CD4-positive, alpha-beta T cell treated with Interleukin-15 for 1 hour (primary cell): ENCODE results near the gene NXN.
"Not testable (repeated sequence)": the region's sequence is repeated elsewhere in the genome, so short reads cannot be mapped to it uniquely, and the experiment has no call there.

Experiments
- DNase-seq: peaks from one replicate; pipeline ENCODE4 v3.0.0-alpha.2; 2020

Gene NXN

DNA sequence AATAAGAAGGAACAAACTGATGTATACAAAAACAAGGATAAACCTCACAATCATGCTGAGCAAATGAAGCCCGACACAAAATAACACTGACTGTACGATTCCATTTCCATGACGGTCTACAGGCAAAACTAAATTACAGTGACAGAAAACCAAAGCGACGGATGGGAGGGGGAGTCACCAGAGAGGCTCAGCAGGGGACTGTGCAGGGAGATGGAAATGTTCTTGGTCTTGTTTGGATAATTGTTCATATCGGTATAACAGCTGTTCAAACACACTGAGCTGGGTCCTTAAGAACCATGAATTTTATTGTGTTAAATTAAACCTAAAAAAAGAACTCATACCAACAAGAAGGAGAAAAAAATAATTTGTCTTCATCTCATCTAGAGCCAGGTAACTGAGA, 97.8 kb downstream of the NXN start:
- DNase-seq: no peak

DNA sequence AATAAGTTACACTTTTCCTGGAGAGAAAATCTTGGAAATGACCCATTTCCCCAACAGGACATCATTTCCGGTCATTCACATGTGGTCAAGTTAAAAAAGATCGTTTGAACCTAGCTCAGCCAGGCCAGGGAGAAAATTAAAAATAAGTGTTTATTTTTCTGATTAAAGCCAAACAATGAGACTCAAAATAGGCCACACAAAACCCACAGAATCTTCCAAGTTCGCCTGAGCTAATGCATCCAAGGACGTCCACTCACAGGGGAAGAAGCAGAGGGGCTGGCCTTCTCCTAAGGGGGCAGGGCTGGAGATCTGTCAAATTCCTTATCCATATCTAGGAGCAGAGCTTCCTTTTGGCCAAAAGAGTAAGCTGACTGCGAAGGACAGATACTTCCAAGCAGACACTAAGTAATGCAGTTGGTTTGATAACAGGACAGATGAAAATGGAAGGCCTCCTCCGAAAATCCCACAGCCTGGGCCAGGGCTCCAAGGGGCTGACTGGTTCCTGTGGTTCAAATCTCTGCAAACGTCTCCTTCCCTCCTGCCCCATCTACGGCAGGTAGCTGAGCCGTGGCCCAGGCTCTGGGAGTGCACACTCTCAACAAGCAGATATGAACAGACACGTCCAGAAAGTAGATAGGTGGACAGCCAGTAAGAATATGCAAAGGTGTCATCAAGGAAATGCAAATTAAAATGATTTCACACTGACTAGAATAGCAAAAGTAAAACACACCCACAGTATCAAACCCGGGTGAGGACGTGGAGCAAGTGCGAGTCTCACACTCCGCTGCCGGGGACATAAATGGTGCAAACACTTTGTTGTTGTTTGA, 98.9 kb downstream of the NXN start:
- DNase-seq: no peak

DNA sequence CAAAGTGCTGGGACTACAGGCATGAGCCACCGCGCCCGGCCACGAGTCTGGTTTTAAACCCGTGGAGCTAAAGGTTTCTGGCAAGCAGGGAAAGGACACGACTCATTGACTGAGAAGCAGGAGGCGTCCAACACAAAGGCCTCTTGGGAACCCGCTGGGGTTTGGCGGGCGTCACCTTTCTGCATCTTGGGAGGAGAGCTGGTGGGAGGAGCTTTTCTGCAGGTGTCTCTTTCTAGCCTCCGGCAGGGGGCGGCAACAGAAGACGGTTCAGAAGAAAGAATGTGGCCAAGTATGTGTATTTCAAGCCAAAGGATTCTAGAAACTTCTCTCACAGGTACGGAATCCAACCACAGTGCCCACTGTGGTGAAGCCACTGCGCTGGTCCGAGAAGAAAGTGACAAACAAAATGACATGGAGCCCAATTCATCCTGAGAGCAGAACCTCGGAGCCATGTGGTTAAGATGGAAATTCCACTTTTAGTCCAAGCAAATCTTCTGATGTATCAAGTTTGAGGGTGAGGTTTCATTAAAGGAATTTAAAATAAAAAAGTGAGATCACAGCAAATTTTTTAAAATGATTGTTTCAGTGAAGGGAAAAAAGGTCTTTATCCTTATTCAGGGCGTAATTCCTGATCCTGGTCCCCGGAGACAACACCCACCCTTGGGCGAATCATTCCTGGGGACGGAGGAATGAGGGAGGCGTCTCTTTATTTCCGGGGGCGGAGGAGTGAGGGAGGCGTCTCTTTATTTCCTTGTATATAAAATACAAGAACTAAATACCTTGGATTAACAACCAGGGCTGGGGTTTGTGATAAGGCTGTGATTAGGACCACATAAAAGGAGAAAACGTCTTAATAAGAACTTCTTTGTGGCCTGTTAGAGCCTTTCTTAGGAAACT, 99.8 kb downstream of the NXN start:
- peak; percentile 69 for DNase-seq

DNA sequence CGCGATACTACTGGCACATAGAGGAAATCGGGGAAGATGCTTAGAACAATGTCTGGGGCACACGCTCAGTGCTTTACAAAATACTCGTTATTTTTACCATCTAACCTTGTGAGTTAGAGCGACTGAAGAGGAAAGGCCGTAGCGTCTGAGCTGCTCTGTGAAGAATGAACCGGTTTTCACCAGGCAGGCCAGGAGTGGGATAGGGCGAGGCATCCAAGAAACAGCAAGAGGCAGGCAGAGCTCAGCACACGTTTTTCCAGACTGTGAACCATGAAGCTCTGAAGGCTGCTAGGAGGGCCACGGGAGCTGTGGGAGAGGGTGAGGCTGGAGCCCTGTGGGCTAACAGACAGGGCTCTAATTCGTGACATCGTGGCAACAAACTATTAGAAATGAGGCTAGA, 101.9 kb downstream of the NXN start:
- no peak for DNase-seq

DNA sequence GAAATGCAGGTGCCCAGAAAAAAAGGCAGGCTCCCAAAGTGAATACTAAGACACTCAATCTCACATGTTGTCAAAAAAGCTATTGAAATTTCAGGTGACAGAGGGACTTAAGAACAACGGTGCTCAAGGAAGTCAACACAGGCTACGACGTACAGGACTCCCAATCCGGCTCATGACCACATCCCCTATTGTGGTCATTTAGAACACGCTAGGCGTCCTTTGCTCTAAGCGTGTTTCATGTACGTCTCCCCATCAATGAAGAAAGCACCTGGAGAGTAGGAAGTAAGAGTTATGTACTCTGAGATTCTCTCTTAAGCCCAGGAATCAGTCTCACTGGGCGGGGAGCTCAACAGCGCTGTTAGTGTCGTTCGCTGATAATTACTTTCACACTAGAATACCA, 103.3 kb downstream of the NXN start:
- DNase-seq: no peak

DNA sequence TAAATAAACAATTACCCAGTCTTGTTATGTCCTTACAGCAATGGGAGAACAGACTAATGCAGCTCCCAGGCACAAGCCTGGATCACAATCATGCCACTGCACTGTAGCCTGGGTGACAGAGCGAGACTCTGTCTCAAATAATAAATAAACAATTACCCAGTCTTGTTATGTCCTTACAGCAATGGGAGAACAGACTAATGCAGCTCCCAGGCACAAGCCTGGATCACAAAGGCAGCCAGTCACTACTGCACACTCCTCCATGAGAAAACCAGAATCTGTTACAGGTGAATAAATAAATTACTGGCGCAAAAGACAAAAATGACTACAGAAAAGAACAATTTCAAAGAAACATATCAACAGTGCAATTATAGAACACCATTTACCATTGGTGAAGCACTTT, 105.0 kb downstream of the NXN start:
- not testable (repeated sequence) for DNase-seq

DNA sequence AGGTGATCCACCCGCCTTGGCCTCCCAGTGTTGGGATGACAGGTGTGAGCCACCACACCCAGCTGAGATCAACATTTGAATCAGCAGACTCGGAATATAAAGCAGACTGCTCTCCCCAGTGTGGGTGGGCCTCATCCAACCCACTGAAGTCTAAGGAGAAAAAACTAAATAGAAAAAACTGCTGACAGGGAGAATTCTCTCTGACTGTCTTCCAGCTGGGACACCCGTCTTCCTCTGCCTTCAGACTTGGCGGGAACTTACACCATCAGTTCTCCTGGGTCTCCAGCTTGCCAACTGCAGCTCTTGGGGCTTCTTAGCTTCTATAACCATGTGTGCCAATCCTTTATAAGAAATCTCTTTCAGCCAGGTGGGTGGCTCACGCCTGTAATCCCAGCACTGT, 106.7 kb downstream of the NXN start:
- DNase-seq: no peak

DNA sequence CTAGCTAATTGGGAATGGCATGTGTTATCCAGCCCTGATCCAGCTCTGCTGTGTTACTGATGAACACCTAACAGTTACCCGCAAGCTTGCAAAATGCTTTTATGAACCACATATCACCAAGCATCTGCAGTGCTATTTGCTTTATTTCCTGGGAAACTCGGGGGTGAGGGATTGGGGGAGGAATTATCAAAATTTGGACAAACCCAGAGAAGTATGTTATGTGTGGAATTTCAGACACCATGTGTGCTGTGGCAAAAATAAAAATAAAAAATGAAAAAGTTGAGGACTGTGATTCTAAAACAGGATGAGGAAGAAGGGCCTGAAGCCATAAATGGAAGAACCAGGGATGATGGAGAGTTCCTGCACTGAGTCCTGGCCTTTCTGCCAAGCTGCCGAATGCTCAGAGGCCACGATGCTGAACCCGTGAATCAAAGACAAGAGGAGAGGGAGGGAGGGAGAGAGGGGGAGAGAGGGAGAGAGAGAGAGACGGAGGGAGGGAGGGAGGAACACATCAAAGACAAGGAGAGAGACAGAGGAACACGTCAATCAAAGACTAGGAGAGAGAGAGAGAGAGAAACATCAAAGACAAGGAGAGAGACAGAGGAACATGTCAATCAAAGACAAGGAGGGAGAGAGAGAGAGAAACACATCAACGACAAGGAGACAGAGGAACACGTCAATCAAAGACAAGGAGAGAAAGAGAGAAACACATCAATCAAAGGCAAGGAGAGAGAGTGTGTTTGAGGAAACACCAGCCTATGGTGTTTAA, 107.6 kb downstream of the NXN start:
- no peak for DNase-seq

DNA sequence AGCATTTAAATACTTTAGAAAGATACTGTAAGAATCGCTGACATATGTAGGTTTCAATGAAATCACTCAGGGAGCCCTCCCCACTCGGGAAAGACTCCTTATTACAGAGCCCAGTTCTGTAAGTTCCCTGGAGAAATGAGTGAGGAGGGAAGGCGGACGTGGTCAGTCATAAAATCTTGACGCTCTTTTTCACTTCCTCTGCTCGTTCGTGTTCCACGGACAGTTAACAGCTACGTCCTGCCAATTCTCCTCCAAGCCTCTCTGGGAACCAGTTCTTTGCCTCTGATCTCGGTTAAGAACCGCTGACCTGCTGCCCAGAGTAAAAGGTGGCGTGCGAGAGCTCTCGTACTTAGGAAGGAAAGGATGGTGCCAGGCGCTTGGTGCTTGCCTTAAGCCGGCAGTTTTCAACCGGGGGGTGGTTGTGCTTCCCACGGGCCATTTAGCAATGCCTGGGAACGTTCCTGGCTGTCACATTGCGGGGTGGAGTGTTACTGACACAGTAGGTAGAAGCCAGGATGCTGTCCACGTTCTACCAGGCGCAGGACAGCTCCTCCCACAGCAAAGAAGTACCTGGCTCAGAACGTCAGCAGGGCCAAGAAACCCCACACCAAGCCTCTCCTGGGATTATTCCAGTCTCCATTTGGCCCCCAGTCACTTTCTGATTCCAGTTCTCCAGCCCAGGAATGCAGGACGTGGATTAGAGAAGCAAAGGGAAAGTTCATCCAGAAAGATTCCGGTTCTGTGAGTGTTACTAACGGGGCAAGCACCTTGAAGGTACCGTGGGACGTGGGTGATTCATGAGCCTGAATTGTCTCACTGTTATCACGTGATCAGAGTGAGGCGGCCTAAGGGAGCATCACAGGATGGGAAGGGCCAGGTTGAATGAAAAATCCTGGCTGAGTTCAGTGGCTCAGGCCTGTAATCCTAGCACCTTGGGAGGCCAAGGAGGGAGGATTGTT, 109.7 kb downstream of the NXN start:
- no peak for DNase-seq

DNA sequence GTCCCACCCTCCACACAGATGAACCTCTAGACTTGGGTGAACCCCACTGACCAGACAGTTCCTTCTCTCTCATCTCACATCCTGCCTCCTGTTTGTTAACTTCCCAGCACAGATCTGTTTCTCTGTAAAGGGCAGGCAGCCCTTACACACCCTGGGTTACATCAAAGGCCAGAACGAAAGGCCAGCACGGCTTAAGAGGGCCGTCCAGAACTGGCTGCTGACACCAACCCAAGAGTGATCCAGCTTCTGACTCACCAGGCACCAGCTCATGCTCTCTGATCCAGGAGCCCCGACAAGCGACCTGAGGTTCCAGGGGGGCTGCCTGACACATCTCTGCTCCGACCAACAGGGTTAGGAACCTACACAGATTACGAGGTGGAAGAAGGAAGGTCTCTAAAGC, 110.5 kb downstream of the NXN start:
- DNase-seq: no peak

DNA sequence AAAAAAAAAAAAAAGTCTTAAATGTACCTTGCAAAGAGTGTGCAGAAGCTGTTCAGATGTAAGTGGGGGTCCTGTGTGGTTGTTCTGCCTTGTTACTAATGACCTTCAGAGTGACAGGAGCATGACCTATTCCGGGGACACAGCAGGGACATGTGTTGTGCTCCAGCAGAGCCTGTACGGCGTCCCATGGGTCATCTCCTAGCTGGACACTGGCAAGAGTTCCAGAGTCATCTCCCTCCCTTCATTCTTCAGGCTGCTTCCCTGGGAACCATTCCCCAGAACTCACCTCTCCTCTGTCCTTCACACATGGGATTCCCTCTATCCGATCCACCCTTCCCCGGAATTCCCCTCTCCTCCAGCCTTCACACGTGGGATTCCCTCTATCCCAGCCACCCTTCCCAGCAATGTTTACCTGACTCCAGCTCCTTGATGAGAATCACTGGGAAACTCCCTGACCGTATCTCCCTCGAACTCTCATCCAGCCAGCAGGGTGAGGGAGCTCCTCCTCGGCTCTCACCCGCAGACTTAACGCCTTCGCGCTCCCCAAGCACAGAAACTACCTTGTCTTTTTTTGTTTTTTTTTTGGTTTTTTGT, 111.6 kb downstream of the NXN start:
- DNase-seq: no peak

DNA sequence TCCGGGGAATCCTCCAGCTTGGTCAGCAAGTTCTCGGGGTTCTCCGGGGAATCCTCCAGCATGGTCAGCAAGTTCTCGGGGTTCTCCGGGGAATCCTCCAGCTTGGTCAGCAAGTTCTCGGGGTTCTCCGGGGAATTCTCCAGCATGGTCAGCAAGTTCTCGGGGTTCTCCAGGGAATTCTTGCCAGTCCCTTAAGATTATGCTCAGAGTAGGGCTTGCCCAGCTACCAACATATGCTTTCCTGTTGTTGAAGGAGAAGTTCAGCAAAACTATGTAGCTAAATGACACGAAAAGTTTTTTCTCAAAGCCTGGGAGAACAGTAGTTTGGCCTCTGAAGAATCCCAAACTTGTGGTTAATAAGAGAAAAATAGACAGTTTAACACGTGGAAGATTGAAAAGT, 112.3 kb downstream of the NXN start:
- DNase-seq: not testable (repeated sequence)

DNA sequence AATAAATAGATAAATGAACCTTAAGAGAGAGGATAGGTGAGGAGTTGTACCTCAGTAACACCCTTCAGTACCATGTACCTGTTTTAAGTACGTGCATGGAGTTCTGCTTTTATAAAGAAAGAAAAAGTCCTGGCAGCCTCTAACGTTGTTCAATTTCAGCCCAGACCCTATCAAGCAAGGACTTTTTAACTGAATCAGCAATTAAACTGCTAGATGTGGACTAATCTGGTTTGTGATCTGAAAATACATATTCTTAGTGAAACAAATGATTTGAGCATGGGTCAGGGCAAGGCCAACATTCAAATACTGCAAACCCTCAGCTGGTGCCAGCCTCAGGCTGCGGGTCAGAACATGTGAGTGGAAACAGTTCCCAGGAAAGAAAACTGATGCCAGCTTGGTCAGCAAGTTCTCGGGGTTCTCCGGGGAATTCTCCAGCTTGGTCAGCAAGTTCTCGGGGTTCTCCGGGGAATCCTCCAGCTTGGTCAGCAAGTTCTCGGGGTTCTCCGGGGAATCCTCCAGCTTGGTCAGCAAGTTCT, 112.9 kb downstream of the NXN start:
- DNase-seq: no peak

DNA sequence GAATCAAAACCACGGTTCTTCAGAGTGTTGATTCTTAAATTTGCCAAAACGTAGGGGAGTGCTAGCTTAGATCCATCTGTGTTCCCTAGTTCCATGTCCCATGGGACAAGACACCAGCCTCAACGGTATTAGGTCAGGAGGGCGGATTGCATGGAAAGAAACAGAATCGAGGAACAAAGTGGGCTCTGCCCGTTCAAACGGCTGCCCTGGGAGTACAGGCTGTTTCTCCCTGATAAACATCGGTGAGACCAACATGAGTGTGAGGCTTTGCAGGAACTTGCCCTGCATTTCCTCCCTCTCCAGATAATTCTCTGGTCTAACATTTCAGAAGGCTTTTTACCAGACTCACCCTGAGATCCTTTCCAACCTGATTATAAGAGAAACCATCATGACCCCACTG, 115.3 kb downstream of the NXN start:
- DNase-seq: no peak

DNA sequence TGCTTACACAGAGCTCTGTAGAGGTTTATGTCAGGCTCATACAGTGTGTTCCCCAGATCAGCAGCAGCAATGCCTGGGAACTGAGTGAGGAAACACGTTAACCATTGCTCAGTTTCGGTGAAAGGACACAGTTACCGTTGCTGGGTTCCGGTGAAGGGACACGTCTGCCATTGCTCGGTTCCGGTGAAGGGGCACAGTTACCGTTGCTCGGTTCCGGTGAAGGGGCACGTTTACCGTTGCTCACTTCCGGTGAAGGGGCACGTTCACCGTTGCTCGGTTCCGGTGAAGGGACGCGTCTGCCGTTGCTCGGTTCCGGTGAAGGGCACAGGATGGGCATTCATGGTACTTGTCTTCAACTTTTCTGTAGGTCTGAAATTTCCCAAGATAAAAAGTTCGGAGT, 115.7 kb downstream of the NXN start:
- no peak for DNase-seq

DNA sequence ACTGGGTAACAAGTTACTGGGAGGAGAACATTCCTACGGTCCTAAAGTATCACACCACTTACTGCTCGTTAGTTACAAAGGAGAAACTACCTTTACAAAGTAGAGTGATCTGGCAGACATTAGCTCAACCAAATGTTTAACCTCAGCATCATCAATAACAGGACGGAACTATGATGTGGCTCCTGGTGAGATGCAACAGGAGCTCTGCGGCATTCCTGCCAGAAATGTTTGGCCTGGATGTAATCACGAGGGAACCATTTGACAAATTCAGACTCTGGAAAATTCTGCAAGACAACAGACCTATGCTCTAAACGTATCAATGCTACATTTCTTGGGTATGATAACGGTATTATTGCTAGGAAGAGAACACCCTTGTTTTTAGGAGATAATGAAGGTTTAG, 117.0 kb downstream of the NXN start:
- no peak for DNase-seq

DNA sequence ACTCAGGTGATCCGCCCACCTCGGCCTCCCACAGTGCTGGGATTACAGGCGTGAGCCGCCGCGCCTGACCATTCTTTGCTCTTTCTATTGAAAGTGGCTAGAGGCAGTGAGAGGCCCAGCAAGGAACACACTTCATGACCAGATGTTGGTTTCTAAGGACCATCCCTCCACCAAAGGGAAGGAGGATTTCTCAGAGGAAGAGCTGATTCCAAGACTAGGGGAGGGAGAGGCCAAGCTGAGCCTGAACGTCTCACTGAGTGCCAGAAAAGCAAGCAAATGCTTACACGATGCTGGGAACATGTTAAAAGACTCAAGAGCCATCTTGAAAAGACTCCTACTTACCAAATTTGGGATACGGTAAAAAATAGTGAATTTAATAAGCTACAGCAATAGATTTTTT, 118.2 kb downstream of the NXN start:
- DNase-seq: no peak

DNA sequence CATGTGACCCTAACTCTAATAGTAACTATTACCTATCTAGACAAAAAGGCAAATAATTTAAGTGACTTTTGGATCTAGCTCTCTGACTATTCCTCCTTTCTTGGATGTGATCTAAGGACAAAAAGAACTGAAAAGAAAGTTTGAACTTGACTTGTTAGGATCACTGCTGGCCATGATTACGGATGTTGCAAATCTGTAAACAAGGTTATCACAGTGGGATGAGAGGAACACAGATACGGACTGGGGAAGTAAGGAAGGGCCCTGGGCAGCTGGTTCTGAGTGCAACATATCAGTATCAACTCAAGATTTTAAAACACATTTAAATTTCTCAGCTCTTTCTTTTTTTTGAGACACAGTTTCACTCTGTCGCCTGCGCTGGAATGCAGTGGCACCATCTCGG, 118.8 kb downstream of the NXN start:
- DNase-seq: no peak

DNA sequence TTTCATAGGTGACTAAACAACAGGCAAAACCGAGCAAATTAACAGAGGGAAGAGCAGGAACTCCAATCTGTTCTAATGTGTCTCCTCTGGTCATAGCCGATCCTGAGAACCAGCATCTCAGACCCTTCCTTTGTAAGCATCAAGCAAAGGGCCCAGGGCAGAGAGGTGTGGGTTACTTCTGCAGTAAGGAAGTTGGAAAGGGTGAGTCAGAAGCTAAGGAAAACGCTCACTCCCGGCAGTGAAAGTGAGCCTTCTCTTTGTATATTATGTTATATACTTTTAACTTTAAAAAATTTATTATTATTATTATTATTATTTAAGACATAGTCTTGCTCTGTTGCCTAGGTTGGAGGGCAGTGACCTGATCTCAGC, 119.8 kb downstream of the NXN start:
- DNase-seq: no peak

DNA sequence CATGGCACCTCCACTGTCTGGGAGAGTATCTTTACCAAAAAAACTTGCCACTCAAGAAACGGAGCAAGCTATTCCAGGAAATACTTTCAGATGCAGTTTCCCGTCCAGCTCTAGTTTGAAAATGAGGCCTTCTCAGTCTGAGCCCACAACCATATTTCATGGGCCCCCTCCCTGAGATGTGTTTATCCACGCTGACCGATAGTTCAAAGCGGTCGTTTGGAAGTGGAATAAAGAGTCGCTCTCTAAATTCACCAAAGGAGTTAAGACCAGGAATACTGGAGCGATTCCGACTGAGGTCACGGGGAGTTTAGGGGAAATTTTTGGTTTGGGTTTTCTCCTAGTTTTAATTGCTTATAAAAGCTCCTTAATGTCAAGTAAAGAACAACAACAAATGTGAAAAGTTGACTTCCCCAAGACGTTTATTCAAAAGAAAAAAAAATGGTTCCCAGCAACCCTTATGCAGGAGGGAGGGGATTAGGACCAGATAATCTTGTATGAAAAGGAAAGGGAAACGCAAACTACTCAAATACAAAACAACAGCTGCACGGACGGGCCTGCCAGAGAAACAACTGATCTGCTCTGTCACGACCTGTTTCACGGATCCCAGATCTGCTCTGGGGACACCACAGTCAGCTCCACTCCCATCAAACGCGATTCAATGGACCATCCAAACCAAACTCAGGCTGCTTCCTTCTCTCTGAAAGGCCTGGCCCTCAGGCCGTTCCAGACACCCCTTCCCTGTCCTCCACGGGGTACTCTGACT, 120.3 kb downstream of the NXN start:
- DNase-seq: no peak

DNA sequence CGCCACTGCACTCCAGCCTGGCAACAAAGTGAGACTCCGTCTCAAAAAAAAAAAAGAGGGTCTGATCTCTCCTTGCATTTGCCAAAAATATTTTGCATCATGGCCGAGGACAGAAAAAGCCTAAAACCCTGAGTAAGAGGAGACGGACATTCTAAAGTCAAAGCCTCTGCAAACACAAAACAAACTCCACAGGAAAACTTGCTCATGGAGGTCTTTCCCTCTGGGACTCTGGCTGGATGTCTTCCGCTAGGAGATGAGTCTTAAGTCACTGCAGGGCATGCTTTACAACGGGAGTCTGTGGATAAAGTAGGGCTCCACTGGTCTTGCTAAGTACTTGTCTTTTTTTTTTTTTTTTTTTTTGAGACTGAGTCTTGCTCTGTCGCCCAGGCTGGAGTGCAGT, 123.4 kb downstream of the NXN start:
- DNase-seq: no peak
